Ovary (tissue), 3 donors: ENCODE data around the gene SLC6A12.

Source experiments
- EP300 ChIP-seq: sonication (generic); formaldehyde crosslinking; IDR thresholded peaks from one replicate; pipeline ENCODE4 v1.6.1; 2017; ENCODE audit warnings: antibody characterized with exemption
- POLR2A ChIP-seq: fragments of 450-650 bp; IDR thresholded peaks from one replicate; pipeline ENCODE4 v1.6.1; 2017; ENCODE audit warnings: antibody characterized with exemption, mild to moderate bottlenecking, moderate library complexity
- TF ChIP-seq, protein P1 (sequence below), 3 donors: fragments of 450-650 bp in 2 of 3; fragments of 200-600 bp in 1 of 3; IDR thresholded peaks; one replicate each; pipeline versions ENCODE4 v1.5.1 to v1.8.0; 2016 to 2022; ENCODE audit warnings: antibody characterized with exemption in 3 of 3, mild to moderate bottlenecking in 1 of 3
- donor health status: DM: no; HTN: no; CAD: no.

DNA sequence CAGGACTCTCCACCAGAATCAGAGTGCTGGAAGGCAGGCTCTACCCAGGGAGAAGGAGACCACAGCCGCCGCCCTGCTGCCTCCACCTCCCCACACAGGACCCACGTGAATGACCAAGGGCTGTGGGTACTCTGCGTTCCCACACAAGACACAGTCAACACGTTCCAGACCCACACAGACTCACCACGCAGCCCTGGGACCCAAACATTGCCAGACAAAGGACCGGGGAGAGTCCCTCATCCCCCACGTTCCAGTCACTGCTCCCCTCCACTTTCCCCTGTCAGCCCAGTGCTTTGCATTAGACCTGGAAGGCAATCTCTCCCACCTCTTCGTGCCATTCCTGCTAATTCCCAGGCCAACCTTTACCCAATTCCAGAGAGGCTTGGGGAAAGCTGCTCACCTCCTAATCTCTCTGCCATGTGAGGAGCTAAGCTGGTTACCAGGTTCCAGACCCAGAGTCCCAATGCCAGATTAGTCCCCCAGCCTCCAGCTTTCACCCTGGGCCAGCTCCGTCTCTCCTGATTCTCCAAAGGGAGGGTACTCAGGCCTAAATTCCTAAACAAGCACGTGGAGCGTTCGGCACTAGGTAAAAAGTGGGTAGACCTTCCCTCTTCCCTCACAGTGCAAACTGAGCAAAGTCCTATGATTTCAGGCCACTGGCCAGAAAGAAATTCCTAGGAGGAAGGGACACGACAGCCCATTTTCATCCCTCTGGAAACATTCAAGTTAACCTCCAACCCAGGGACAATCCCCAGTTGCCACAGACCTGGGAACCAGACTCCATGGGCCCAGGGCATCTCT is 43.8 kb upstream of the SLC6A12 start:
- TF ChIP-seq, protein P1, sequence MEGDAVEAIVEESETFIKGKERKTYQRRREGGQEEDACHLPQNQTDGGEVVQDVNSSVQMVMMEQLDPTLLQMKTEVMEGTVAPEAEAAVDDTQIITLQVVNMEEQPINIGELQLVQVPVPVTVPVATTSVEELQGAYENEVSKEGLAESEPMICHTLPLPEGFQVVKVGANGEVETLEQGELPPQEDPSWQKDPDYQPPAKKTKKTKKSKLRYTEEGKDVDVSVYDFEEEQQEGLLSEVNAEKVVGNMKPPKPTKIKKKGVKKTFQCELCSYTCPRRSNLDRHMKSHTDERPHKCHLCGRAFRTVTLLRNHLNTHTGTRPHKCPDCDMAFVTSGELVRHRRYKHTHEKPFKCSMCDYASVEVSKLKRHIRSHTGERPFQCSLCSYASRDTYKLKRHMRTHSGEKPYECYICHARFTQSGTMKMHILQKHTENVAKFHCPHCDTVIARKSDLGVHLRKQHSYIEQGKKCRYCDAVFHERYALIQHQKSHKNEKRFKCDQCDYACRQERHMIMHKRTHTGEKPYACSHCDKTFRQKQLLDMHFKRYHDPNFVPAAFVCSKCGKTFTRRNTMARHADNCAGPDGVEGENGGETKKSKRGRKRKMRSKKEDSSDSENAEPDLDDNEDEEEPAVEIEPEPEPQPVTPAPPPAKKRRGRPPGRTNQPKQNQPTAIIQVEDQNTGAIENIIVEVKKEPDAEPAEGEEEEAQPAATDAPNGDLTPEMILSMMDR (IDR thresholded peaks at IDR 0.05) = no peak
- TF ChIP-seq POLR2A = no peak
- no peak for TF ChIP-seq EP300
